Measurements from ENCODE around the gene TBX15.

TBX15 gene

DNA sequence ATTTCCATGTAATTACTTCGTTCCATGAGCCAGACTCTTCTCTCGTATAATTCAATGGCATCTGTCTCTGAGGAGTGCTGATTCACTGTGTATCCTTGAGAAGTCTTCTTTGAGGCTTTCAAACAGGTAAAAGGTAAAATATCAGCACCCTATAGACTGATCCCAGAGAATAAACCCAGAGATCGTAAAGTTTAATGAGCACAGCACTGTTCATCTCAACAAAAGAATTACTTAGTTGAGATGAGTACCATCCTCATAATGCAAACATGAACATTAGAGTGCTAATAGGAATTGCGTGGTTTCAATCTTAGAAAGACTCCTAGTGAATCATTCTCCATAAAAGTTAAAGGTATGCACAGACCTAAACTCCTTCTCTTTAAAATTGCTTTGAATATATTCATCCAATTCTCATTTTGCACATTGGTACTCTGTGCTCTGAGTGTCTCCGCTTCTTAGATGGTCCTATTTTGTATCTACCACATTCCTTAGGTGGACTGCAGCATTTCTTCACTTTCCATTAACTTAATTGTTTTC, 97.2 kb downstream of the TBX15 start:
- DNase-seq (ENCODE audit: low spot score), result no peak

DNA sequence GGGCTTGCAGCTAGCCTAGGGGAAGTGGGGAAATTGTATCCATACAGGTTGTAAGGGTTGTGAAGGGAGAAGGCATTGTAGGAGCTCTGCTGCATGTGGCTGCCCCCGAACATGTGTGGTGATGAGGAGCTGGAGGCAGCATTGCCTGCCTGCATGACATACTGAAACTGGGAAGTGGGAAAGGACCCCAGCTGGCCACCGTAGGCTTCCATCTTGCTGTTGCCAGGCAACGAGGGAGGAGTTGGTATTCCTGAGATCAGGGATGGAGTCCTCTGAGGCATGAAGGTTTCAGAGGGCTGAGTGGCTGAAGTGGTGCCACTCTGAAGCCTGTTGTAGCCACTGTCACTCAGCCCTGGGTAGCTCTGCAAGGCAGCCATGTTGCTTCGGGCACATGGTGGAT, 103.2 kb downstream of the TBX15 start:
- no peak for DNase-seq (ENCODE audit: low spot score)

DNA sequence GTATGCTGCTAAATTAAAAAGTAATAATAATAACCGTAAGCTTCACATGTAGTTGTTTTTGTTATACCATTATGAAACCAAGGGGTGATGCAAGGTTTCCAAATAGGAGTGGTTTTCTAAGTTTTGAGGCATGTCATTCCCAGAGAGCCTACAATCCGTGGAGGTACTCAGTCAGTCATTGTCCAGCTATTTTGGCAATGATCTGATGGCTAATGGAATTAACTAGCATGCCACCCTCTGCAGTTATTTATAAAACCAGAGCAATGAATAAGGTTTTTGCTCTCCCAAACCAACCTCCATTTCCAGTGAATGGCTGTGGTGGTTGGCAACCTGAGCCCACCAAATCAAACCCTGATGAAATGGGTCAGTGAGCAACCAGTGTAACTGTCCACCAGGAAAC, 106.4 kb downstream of the TBX15 start:
- no peak for DNase-seq (ENCODE audit: low spot score)

DNA sequence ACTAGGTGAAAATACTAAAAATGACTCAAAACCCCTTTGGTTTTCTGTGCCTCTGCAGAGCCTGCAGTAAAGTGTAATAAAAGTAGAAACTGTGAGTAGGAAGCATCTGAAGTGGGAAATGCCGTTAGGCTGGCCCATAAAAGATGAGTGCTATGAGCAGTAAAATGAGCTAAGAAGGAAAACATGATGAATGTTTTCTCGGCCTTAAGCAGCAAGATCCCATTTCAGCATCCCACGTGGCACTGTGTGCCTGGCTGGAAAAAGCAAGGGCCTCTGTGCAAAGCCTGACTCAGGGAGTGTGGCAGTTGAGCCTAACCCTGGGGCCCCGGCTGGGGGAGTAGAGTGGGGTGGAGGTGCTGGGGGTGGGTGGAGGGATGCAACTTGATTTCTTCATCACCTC, 109.5 kb downstream of the TBX15 start:
- no peak for DNase-seq (ENCODE audit: low spot score)

DNA sequence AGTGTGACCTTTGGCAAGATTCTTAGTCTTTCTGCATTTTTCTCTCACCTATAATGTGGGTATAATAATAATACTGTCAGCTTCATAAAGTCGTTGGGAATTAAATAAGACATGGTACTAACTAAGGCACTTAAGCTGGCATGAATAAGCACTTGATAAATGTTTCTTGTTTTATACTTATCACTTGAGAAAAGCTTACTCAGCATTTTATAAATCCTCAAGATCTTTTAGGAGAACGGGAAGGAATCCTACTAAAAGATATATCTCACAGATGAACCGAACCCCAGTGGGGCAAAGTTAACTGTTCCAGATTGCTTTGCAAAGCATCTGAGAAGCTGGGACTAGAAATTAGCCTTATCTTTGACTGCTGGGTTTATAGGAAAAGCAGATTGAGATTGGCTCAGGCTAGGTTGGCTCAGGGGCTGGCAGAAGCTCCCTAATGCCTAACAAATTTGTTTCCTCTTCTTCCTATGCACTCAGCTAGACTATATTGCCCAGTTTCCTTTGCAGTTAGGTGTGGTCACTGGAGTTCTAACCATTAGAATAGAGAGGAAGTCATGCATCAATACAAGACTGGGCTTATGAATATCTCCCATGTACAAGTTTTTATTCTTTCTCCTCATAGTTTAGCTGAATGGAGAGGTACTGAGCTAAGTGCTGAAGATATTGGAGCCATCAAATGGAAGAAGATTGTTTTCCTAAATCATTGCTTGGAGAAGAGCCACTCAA, 110.3 kb downstream of the TBX15 start:
- DNase-seq (ENCODE audit: low spot score), result no peak

DNA sequence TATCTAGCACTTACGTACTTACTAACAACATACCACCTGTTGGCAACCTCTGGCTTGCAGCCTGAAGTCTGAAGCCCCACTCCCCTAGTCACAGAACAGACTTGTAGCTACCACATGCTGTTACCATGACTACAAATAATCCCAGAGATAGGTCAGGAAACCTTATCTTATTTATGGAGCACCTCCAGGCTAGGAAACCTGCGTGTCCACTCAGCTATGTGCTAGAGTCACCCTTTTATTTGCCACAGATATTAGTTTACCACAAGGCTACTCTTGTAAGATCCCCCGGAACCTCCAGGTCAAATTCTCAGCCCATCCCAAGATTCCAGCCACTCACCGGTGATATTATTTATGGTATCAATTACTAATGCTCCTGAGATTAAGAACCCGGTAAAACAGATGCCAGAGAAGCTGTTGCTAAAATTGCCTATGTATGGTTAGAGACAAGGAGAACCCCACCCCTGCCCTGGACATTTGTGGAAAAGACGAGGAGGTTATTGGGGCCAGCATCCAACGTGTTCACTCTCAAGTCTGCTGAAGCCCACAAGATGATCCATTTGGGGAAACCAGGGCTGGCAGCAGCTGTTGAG, 116.5 kb downstream of the TBX15 start:
- no peak for DNase-seq (ENCODE audit: low spot score)

DNA sequence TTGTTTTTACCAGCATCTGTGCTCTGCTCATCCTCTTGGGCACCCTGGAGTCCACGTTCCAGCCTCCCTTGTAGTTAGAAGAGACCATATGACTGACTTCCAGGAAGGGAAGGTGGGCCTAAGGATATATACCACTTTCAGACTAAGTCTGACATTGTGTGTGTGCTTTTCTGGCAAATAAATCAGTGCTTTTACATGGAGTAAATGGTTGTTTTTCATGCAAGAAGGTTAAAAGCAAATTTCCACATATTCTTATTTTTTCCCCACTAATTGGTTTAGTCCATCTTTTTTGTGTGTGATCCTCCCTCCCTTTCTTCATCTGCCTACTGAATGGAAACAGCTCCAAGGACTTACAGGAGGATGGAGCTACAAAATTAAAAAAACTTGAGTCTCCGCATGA, 119.8 kb downstream of the TBX15 start:
- DNase-seq (ENCODE audit: low spot score), result no peak

DNA sequence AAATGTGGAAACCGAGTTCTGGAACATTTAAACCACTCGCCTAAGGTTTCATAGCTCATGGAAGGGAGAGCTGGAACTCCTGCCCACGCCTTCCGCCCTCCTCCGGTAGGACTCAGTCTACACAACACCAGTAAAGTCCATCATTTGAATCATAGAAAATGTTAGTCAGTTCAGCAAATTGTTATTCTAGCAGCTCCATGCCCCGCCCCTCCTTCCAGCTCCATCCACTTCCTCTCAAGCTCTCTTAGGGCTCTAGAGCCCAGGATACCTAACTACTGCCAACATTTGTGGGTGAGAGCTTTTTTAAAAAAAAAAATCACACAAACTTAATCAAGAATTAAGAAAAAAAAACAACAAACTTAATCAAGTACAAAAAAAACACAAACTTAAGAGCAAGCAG, 121.8 kb downstream of the TBX15 start:
- no peak for DNase-seq (ENCODE audit: low spot score)

- DNase-seq (ENCODE audit: low spot score), result no peak
Observed at GRCh38 chr1:118863688-118864087, 124.5 kb downstream of the TBX15 start.

GRCh38 chr1:118862755-118863154, 125.4 kb downstream of the TBX15 start:
- DNase-seq (ENCODE audit: low spot score), result no peak

DNA sequence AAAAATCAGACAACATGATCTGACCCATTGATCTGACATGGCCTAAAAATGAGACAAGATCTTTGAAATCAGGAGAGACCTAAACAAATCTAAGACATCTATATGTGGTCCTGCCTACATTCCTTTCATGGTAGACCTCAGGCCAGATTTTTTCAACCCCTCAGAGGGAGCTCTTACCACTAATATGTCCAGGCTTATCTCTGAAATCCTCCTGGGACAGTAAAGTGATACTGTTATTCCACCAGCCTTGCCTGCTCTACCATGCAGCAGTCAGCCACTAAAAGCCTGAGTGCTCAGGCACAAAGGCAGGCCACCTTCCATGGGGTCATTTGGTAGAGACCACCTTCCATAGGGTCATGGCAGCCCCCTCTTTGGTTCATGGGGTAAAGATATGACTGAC, 126.9 kb downstream of the TBX15 start:
- DNase-seq (ENCODE audit: low spot score), result no peak

DNA sequence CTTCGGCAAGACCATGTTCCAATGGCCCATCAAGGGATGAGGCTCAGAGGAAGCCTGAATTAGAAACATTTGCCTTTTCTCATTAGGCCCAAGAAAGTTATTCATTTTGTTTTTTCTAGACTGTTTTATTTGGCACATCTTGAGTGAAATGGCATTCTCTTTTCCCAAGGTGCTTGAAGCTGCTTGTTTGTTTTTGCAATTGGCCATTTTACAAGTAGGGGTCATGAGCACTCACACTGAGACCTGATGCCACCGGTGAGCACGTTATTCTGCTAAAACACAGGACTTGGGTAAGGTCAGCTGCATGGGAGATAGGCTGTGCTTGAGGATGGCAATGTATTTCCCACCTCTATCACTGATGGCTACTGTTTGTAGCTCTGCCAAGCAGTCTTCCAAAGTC, 128.1 kb downstream of the TBX15 start:
- DNase-seq (ENCODE audit: low spot score), result no peak

GRCh38 chr1:118846443-118846842, 141.7 kb downstream of the TBX15 start:
- no peak for DNase-seq (ENCODE audit: low spot score)

- DNase-seq (ENCODE audit: low spot score), result no peak
Observed at GRCh38 chr1:118842452-118843201, 145.5 kb downstream of the TBX15 start.

DNA sequence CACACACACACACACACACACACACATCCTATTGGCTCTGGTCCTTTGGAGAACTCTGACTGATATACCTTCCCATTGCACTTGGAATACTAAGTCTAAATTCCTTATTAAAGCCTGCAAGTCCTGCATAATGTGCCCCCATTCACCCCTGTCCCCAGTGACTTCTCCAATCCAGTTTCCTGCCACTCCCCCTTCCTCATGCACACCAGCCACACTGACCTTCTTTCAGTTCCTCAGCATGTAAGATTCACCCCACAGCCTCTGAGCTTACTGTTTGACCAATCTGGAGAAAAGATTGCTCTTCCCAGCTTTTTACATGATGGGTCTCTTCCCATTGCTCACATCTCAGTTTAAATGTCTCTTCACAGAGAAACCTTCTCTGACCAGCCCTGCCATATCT, 146.6 kb downstream of the TBX15 start:
- no peak for DNase-seq (ENCODE audit: low spot score)
